Ammon's horn (tissue), 1 donor: ENCODE measurements around the gene CDK2AP2.
"Not testable (repeated sequence)": the region's sequence is repeated elsewhere in the genome, so short reads cannot be mapped to it uniquely, and the experiment has no call there.

Source experiments
- DNase-seq: peaks from one replicate; pipeline ENCODE4 v3.0.0-alpha.2; 2016; ENCODE audit warnings: low spot score

The CDK2AP2 gene

DNA sequence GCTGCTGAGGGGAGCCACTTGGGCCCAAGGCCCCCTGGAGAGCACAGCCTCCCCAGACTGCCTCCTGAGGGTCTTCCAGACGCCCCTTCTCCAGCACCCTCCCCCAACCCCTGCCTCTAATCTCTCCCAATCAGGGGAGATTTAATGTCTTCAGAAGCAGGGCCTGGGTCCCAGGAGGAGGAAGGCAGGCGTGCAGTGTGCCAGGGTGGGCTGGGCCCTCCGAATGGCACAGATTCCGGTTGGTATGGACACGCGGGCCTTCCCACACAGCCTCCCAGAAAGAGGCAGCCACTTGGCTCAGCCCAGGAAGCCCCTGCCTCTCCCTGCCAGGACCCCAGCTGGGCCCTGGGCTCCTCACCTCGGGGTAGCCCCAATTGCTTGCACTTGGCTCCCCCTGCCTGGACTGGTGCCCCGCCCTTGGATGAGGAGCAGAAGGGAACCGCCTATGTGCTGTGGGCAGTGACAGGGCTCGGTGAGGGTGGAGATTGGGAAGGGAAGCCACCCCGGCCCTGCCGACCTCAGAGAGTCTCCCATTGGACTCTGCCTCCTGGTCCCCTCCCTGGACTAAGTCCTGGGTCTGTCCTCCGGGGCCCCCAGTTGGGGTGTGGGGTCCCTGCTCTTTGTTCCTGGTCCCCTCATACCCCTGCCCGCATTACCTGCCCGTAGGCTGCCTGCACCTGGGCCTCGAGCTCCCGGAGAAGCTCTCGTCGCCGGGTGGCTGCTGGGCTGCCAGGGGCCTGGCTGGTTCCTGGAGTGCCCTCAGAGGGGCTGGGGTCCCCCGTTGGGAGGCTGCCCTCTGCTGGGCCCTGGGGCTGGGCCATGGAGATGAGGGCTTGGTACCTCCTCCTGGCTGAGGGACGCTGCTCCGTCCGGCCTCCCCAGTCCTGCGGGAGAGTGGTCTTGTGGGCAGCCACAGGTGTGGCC, 15.9 kb upstream of the CDK2AP2 start:
- DNase-seq: no peak

DNA sequence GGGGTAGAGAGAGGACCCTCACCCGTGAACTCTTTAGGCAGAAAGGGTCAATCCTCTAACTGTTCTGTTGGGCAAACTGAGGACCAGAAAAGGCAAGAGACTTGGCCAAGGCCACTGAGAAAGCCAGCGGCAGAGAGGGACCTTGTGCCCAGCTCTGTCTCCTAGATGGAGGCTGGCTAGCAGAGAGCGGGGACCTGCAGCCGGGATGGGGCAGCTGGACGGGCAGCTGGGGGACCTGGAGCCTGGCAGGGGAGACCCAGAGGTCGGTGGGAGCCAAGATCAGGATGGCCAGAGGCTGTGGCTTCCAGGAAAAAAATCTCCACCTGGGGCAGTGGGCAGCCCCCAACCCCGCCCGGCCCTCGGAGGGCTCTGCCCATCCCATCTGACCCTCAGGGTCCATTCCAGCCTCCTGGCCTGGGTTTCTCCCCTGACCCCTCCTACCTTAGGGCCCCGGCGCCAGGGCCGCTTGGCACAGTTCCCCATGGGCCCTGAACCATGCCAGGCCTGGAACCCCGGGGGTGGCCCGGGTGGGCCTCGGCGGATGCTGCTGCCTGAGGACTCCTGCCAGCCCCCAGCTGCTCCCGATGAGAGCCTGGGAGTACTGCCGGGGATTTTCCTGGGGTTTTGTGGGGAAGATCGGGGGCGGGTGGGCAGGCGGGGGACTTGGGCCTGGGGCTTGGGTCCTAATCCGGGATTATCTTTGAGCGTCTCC, 15.0 kb upstream of the CDK2AP2 start, which contains the start of gene CABP2:
TSS of gene CABP2 (minus strand) at position 603 of the 712 bp plus-strand sequence. CDS start at position 483, 120 bp downstream.
- DNase-seq: no peak

DNA sequence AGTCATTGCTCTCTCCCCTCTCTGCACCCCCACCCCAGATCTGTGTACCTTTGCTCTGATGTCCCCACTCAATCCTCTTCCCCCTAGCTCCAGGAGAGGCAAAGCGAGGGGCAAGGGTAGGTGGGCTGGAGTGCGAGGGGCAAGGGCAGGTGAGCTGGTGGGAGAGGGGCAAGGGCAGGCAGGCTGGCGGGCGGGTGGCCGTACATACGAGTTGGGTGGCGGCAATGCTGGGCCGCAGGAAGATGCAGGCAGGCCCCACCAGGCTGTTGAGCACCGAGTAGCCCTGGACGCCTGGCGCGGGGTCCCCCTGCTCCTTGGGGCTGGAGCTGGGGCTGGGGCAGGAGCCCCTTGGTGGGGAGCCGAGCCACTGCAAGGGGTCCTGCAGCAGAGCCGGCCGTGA, 14.4 kb upstream of the CDK2AP2 start:
- DNase-seq: no peak

DNA sequence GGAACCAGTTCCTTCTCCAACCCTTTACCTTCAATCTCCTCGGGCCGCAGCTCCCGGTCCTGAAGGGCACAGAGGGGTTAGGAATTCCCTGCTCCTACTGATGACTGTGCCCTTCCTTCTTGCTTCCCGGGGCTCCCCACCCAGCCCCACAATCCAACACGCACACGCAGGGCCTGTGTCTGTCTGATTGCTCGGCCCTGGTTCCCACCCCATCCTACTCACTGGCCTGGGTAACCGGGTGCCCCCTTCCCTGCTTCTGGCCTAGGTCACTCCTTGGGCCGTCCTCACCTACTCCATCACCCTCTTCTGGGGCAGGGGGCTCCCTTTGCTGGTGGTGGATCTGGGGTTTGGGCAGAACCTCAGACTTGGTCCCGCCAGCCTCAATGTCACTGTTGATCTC, 14.0 kb upstream of the CDK2AP2 start:
- no peak for DNase-seq

DNA sequence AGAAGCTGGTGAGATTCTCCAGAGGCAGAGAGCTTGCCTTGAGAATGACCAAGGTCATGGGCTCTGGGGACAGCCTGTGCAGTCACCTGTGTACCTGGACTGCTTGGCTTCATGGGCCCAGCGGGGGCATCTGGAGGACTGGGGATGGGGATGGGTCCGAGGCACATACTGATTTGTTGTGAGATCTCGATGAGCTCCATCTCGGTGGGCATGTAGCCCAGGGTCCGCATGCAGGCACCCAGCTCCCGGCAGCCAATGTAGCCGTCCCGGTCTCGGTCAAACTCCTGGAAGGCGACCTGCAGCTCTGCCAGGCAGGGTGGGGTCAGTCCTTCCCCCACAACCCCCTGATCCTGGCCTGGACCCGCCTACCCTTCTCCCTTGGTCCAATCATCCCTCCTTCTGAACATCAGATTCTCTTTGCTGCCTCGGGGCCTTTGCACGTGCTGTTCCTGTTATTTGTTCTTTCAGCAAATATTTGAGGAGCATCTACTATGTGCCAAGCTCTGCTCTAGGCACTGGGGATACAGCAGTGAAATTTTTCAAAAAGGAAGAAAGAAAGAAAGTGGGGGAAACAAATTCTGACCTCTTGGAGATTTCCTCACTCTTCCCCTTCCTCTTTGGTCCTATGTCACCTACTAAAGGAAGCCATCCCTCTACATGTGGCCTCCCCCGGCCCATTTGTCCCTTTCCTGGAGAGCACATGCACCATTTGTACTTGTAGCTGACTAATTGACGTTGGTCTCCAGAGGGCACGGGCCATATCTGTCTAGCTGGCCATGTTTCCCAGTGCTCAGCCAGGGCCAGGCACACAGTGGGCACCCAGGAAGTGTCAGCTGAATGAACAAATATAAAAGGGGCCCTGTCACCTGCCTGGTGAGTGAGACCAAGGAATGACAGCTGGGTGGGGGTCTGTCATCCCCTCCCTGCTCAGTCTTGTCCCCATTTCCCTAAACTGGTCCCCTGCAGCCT, 13.2 kb upstream of the CDK2AP2 start:
- DNase-seq: no peak

DNA sequence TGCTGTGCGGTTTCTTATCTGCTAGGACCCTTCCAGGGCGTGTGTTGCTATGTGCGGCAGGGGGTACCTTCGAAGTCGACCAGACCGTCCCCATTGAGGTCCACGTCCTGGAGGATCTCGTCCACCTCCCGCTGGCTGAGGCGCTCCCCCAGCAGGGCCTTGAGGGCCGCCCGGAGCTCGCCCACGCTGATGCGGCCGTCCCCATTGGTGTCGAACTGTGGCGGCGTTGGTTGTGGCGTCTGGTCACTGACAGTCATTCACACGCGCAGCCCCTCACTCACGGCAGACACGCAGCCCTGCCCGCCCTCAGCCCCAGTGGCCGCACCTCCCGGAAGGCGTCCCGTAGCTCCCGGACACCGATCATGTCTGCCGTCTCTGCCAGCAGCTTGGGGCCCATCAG, 11.8 kb upstream of the CDK2AP2 start:
- DNase-seq: no peak

DNA sequence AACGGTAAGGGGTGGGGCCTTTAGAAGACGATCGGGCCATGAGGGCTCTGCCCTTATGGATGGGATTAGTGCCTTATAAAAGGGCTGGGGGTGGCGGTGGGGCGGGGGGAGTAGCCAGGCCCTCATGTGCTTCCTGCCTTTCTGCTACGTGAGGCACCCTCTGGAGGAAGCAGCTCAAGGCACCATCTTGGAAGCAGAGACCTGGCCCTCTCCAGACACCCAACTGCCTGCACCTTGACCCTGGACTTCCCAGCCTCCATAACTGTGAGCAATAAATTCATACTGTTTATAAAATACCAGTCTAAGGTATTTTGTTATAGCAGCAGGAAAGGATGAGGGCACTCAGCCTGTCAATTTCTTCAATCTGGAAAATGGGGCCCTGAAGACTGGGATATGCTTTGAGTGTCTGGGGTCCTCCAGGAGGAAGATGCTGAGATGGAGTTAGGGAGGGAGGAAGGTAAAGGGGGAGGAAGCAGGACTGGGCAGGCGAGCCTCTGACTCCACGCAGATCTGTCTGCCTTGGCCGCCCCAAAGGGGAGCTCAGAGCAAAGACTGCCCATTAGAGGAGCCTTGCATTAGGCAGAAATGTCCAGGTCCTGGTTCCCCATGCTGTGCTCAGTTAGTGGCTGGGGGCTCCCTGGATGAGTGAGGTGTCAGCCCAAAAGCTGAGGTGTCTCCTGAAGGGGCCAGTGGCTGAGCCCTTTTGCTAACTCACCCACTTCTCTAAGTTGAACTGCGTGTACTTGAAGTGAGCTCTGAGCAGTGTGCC, 10.0 kb upstream of the CDK2AP2 start:
- no peak for DNase-seq

DNA sequence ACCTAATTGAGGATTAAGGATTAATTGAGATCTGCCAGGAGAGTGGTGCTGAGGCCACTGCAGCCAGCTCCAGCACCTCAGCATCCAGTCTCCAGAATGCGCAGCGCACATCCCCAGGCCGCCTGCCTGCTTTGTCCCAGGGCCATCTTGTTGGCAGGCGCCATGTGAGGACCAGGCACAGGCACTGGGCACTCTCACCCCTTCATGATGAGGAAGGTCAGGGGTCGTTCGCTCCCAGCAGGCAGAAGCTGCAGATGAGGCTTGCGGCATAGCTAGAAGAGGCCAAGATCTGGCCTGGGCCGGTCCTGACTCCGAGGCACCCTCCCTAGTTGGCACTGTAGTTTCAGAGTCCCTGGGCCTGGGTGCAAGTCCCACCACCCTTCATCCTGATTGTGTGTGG, 8.8 kb upstream of the CDK2AP2 start:
- no peak for DNase-seq

DNA sequence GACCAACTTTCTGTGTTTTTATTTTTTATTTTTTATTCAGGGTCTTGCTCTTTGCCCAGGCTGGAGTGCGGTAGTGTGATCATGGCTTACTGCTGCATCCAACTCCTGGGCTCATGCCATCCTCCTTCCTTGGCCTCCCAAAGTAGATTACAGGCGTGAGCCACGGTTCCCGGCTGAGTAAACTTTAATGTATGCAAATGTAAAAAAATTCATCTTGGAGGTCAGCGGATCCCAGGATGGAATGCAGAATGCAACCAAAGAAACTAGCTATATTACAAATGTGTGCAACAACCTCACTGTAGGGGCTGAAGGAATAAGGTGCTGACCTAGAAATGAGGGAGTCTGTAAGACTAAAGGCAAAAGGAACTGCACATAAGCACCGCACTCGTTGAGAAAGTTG, 6.2 kb upstream of the CDK2AP2 start:
- DNase-seq: no peak

DNA sequence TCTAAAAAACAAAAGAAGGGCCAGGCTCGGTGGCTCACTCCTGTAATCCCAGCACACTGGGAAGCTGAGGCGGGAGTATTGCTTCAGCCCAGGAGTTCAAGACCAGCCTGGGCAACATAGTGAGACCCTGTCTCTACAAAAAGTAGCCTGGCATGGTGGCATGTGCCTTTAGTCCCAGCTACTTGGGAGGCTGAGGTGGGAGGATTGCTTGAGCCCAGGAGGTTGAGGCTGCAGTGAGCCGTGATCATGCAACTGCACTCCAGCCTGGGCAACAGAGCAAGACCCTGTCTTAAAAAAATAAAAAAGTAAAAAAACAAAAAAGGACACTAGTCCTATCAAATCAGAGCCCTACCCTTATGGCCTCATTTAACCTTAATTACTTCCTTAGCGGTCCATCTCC, 3.6 kb upstream of the CDK2AP2 start:
- not testable (repeated sequence) for DNase-seq

DNA sequence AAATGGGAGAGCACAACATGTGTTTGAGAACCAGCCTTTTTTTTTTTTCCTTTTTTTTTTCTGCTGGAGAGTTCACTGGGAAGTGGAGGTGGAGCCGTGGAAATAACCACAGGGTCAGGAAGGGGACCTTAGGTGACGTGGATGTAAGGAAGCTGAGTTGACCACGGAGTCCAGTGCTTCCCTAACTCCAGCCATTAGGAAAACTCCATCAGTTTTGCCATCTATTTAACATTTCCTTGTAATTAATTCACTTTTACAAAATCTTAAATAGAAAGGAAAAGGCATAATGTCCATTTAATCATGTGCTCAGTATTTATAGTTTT, 2.0 kb upstream of the CDK2AP2 start:
- no peak for DNase-seq

DNA sequence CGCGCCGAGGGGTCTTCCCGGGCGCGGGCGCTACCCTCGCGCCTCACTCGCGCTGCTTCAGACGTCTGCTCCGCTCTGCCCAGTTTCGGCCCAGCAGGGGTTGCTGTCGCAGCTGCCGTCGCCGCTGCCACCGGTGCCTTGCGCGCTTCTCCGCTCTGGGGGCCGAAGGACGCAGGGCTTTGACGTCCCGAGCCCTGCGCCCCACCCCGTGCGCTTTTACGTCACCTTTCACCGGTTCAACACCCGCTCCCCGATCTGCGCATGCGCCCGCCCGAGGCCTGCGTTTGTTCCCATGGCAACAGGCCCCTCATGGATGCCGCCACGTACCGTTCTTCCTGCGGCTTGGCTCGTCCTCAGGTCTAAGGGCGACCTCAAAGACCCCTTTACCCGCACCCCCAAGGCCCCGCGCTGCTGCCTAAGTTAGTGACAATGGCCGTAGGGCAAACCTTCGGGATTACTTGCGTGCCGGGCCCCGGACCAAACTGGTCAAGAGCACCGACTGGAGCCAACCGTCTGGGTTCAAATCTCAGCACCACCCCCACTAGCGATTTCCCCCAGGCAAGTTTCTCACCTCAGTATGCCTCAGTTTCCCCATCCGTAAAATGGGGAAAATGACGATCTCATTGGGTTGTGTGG, 642 bp upstream of the CDK2AP2 start:
- peak; percentile 97 for DNase-seq

DNA sequence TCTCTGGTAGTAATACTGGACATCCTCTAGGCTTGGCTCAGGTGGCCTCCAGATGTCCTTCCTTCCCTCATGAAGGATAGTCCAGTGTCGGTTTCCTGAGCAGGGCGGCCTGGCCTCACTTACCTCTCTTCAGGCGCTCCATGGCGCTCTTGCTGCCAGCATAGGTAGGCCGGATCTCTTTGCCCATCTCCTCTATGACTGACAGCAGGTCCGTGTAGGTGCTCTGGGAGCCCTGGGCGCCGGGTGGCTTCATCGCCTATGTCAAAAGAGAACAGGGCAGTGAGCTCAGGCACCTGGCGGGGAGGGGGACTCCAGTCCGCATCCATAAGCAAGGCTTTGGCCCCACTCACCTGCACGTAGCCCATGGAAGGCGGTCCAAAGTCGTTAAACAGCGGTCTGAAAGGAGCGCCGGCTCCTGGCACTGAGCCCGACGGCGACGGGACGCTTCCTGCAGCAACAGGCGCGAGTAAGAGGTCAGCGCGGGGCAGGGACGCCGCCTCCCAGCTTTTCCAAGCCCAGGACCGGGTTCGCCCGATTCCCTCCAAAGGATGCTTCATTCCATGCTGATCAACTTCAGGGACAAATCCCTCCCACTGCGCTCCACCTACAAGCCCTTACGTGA, 609 bp downstream of the CDK2AP2 start:
- DNase-seq: no peak

DNA sequence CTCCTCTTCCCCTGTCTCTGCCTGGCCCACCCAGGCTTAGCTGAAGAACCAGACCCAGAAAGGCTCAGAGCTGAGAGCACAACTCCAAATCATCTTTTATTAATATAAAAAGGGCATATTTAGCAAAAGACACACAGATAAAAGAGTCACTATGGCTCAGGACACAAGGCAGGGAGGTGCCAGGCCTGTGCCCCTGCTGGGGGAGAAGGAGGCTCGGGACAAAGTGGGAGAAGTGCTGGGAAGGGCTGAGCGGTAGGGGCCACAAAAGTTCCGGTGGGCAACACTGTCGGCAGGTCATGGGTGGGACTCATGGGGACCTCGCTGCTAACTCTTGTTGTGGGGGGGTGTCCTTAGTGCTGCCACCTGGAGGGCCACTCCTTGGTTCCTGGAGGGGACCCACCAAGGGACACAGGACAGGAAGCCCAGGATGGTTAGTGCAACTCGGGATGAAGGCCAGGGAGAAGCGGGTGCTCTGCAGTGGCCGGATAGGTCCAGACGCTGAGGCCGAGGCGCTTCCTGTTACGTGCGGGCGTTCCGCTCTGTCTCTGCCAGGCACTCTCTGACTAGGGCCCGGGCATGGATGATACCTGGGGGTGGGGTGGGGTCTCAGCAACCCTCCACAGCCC, 1.4 kb downstream of the CDK2AP2 start:
- no peak for DNase-seq

DNA sequence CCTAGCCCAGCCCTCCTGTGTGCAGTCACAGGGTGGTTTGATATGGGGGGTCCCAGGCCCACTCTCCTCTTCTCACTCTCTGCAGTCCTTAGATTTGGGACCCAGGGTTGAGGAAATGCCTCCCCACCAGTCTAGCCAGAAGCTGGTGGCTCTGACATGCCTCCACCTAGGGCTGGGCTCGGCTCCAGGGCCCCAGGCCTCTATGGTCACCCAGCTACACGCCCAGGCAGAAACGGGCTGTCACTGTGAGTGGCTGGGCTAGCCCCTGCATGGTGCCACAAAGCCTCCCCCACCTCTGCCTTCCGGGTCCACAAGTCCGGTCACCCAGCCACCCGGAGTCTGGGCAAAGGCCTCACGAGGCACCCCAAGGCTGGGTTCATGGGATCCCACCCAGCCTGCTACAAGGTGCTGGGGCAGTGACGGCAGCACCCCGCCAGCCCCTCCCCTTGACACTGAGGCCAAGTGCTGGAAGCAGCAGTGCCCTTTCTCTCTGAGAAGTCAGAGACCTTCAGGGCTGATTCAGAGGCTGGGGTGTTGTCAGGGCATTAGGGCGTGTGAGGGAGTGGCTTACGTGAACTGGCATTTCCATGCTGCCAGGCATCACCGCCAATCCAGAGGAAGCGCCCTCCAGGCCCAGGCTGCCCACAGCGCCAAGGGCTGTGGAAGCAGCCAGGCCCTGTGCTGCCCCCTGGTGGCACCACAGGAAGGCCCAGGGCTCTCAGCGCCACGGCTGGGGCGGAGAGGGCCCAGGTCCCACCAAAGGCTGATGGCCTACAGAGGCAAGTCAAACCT, 2.2 kb downstream of the CDK2AP2 start:
- peak; percentile 93 for DNase-seq

DNA sequence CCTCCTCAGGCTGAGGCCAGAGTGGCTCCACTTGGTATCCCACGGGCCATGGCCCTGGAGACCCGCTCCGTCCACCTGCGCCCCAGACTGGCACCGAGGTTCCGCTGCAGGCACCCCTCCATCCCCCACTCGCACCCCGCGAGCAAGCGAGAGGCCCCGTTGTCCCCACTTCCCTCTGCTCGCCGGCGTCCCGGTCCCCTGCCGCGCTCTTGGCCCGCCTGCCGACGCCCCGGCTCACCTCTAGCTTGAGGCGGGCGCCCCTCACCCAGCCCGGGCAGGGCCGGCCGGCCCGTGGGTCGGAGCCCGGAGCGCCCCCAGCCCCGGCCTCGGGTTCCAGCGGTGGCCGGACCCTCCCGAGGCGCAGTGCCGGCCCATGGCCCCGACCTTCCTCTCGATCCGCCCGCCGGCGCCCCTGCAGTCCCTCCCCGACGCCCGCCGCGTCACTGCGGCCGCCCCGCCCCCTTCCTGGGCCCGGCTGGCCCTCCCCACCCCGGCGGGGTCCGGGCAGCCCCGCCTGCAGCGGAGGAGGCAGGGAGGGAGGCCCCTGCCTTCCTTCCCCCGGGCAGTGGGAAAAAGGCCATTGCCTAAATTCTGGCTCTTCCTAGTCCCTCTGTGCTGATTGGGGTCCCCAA, 2.9 kb downstream of the CDK2AP2 start, which contains the start of gene PITPNM1:
TSS of gene PITPNM1 (minus strand) at position 414 of the 632 bp plus-strand sequence. CDS start 1,183 bp downstream, outside the sequence.
- DNase-seq: peak; percentile 54

DNA sequence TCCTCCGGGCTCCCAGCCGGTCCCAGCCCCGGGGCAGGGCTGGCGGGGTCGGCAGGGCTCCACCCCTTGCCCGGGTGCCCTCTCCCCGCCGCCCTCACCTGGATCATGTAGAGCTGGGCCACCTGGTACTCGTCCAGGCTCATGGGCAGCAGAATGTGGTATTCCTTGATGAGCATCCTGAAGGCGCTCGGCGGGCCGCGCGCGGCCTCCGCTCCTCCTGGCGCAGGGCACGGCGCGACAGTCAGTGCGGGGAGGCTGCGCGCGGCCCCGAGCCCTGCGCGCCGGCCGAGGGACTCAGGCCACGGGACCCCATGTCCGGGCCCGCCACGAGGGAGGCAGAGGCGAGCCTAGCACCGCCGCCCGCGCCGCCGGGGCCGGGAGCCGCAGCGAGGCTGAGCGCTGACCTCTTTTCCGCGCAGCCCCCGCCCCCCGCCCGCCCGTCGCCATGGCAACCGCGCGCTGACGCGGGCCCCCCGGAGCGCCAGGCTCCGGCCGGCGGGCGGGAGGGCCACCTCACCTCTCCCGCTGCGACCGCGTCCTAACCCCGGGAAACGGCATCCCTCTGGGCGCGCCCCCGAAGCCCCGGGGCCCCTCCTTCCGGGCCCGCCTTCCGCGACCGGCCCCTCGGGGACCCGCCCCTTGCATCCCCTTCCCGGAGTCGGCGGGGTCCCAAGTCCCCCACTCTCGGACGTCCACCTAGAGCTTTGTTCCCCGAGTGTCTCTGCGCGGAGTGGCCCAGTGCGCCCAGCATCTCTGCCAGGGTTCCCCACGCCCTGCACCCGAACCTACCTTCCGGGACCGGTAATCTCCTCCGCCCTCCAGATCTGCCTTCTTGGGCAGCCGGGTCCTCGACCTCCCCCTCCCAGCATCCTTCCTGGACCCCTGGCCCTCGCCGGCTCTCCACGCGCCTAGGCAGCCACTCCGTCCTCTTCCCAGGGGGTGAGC, 3.7 kb downstream of the CDK2AP2 start:
- DNase-seq: no peak
